HG03432 (cell line): Measurements from ENCODE around the gene ZFYVE19.
"Not testable (repeated sequence)": the region's sequence is repeated elsewhere in the genome, so short reads cannot be mapped to it uniquely, and the experiment has no call there.

Source experiments
- ATAC-seq: cut with Tn5 transposase; IDR thresholded peaks from one replicate; pipeline ENCODE4 v1.9.1; 2021; ENCODE audit warnings: mild to moderate bottlenecking, moderate library complexity; ENCODE audit not compliant: unreplicated experiment

Gene ZFYVE19

DNA sequence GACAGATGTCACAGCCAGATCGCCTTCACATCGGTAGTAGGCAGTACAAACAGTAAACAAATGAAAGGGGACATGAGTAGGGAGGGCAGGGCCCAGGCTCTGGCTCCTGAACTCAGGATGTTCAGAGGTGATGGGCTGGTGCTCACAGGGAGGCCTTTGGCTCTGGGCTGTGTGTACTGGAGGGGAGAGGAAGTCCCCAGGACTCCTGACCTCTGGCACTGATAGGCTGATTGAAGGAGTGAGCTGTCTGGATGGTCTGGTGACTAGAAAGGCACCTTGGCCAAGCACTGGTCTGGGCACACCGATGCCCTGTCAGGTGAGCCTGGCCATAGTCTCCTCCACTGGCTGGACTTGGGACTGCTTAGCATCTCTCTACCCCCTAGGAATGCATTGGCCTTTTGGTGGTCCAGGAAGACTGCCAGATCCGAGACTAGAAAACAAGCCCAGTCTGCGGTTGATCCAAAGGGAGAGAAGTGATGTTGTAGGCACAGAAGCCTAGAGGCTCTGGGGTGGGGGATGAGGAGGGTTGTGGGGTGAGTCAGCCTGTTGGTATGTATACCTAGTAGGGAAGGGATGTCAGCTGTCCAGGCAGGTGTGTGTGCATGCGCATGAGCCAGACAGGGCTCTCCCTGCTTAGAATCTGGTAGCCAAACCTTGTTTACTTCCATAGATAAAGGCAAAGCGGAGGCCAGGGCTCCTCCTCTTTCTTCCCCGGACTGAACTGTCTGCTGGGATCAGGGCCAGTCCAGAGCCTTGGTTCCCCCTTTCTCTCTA is 38.8 kb downstream of the ZFYVE19 start:
- no peak for ATAC-seq

GRCh38 chr15:40846841-40847222 is 39.9 kb downstream of the ZFYVE19 start:
- peak; percentile 17 for ATAC-seq

GRCh38 chr15:40847223-40847961 is 40.5 kb downstream of the ZFYVE19 start:
- ATAC-seq: peak; percentile 79

DNA sequence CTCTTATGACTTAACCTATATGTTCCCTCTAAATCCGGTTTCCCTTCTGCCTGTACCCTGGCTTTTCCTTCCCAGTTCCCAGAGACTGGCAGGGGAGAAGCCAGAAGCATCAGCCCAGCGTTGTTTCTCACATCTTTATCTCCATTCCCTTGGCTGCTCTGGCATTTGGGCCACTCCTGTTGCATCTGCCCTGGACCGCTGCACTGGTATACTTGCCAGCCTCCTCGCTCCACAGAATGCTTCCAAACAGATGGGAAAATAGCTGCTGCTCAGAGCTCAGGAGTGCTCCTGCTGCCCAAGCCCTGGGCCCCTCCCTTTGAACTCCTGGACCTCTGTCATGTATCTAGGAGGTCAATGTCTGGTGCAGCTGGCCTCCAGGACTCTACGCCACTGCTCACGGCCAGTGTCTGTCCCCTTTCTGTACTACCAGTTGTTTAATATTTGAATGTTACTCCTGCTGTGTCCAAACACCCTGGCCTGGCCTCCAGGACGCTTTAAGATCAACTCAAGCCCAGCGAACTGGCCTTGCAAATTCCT is 43.8 kb downstream of the ZFYVE19 start:
- no peak for ATAC-seq

- no peak for ATAC-seq
These were observed 45.6 kb downstream of the ZFYVE19 start for GRCh38 chr15:40852529-40852928.

DNA sequence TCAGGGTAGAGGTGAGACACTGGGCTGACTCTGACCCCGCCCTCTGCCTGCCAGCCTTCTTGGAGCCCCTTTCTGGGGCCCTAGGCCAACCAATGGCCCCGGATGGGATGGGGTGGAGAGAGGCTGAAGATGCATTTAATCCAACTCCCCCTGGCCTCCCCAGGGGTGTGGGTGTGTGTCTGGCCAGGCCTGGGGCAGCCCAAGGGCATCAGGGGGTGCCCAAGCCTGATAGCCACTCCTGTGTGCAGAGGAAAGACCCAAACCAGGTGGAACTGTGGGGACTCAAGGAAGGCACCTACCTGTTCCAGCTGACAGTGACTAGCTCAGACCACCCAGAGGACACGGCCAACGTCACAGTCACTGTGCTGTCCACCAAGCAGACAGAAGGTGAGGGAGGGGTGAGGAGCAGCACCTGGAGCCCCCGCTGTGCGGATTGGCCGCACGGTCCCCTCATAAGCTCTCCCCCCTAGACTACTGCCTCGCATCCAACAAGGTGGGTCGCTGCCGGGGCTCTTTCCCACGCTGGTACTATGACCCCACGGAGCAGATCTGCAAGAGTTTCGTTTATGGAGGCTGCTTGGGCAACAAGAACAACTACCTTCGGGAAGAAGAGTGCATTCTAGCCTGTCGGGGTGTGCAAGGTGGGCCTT is 46.5 kb downstream of the ZFYVE19 start:
- ATAC-seq: no peak

- ATAC-seq: no peak
These were observed 47.3 kb downstream of the ZFYVE19 start for GRCh38 chr15:40854161-40854560.

DNA sequence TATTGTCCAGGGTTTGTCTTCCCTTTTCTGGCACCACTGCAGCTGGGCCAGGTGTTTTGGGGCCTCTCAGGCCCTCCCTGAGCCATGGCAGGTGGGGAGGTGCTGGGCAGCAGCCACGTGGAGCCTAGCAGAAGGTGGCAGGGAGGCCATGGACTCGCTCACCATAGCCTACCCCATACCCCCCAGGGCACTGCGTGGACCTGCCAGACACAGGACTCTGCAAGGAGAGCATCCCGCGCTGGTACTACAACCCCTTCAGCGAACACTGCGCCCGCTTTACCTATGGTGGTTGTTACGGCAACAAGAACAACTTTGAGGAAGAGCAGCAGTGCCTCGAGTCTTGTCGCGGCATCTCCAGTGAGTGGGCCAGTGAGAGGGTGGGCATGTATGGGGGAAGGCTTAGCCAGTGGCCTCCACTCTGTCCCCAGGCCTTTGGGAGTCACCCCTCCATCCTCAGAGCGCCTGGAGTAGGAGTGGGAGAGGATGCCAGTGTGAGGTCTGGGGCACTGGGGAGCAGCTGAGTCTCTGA is 48.9 kb downstream of the ZFYVE19 start:
- no peak for ATAC-seq

- no peak for ATAC-seq
These were observed 49.9 kb downstream of the ZFYVE19 start for GRCh38 chr15:40856746-40857145.

GRCh38 chr15:40857601-40858341 is 50.9 kb downstream of the ZFYVE19 start:
- peak; percentile 69 for ATAC-seq

GRCh38 chr15:40858706-40859105 is 51.8 kb downstream of the ZFYVE19 start:
- ATAC-seq: no peak

DNA sequence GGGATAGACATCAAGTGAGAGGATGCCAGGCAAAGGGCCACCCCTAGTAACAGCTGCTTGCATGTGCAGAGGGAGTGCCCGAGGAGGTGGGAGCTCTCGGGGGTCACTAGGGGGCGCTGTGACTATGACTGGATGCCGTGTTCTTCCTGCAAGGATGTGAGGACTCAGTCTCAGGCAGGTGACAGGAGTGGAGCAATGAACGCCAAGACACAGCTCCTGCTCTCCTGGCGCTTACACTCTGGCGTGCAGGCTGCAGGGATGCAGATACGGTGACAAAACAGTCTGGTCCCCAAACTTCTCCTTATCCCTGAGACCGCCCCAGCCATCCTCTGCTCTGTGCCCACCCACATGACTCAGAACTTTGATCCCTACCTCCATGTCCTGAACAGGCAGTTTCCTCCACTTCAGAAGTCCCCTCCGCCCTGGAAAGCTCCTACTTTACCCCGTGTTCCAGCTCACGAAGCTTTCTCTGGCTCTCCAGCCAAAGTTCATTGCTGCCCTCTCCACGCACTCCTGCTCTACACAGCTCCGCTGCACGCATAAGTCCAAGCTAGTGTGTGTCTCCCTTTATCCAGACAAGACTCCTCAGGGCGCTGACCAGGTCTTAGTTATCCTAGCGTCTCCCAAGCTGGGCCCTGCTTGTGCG is 52.4 kb downstream of the ZFYVE19 start:
- peak; percentile 78 for ATAC-seq

DNA sequence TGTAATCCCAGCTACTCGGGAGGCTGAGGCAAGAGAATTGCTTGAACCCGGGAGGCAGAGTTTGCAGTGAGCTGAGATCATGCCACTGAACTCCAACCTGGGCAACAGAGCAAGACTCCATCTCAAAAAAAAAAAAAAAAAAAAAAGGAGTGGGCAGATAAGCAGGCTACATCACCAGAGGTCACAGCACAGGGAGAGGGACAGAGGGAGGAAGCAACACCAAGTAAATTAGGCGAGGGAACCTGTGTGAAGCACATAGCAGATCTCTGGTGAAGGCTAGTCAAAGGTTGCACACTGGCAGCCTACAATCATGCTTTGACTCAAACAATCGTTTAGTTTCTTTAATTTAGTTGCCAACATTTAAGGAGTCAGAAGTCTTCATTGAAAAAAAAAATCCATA is 54.3 kb downstream of the ZFYVE19 start:
- not testable (repeated sequence) for ATAC-seq

- no peak for ATAC-seq
These were observed 56.9 kb downstream of the ZFYVE19 start for GRCh38 chr15:40863660-40864270.
